ENCODE measurements around the gene MEIKIN.

The MEIKIN gene

DNA sequence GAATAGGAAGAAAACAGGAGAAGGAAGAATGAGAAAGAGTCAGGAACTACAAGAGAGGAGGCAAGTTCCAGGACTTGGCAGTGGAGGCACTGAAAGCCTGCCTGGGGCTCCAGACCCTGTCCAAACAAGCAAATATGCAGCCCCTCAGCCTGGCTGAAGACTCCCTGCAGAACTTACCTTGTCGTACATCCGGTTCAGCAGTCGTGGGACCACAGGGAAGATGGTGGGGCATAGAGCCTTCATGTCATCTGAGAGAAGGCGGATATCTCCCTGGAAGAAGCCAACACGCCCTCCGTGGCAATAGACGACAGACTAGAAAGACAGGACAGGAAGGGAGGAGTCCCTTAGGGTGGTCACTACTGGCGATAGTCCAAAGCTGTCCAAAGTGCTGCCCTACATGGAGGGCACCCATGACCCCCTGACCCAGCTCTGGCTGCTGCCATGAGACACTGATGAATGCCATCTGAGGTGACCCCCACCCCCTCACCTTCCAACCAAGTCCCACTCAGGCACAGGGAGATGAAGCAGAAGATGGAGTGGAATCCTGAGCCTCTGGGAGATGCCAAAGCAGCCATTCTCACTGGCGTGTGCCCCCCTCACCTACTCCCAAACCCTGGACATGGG, 27.7 kb upstream of the MEIKIN start:
- DNase-seq (ENCODE audit: low read depth) = no peak

GRCh38 chr5:131968396-131968954, 23.0 kb upstream of the MEIKIN start:
- DNase-seq (ENCODE audit: low read depth) = peak; percentile 18

- DNase-seq (ENCODE audit: low read depth) = no peak
These were observed 21.1 kb upstream of the MEIKIN start for GRCh38 chr5:131966551-131966950.

DNA sequence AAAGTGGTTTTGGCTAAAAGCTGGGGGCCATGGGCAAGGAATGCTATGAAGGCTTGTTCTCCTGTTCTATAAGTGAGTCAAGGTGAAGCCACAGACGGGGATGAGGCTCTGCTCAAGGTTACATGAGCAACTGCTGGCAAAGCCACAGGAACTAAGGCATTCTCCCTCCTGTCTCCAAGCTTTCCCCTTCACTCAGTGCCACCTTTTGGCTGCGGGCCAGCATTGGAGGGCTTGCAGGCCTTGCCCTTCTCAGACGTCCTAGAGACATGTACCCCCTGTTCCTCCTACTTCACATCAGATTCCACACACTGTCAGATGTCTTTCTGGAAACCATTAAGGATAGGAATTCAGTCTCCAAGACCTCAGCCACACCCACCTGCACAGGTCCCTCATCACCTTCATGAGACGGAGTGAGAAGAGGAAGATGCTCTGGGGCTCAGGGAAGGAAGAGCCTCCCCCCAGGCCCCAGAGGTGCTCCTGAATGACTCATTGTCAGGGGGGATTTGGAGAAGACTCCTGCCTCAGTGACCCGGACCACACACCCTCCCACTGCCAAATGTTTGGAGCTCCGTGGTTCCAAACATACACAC, 20.5 kb upstream of the MEIKIN start:
- no peak for DNase-seq (ENCODE audit: low read depth)

DNA sequence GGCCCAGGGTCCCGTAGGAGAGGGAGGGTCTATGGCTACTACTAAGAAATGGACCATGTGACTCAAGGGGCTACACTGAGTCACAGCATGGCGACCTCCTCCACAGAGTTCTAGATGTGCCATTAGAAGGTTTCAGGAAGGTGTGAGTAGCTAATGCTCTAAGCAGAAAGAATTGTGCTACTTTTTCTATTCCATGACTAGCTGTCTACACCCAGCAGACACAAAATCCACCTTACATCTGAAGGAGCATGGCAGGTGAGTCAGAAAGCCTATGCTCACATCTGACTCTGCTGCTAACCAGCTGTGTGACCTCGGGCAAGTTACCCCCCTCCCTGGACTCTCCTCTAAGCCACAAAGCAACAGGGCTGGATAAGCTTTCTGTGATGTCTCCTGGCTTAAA, 14.4 kb upstream of the MEIKIN start:
- no peak for DNase-seq (ENCODE audit: low read depth)

DNA sequence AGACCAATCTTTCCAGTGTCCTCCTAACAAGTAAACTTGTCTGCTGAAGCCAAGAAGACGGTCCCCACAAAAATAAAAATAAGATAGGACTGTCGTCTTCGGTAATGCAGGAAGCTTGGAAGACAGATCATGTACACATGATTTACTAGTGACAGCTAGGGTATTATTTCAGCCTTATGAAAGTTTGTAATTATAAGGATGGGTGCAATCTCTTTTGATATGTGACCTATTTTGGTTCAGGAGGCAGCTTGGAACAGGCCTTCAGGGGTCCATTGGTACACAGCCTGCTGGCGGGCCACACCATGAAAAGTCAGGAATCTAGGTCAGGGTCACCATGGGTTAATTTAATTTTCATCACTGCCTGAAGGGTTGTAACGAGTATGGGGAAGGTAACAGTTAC, 13.7 kb upstream of the MEIKIN start:
- no peak for DNase-seq (ENCODE audit: low read depth)

GRCh38 chr5:131957721-131958441, 12.4 kb upstream of the MEIKIN start:
- no peak for DNase-seq (ENCODE audit: low read depth)

DNA sequence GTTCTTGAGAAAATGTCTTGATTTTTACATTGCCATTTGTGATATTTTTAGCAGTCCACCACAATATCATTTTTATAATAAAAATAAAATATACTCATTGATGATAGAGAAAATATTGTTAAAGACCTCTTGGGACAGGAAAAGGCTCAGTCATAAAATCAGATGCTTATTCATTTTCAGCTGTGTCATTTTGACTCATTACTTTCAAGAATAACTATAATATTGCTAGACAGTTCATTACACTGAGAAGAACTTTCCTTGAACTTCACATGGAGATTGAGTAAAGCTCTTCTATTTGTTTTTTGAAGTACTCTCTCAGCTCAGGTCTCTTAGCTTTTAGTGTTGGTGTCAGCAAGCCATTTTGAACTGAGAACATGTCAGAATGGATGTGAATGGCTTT, 8.5 kb upstream of the MEIKIN start:
- DNase-seq (ENCODE audit: low read depth) = no peak

- DNase-seq (ENCODE audit: low read depth) = peak; percentile 12
These were observed 6.9 kb upstream of the MEIKIN start for GRCh38 chr5:131952301-131952857.

- no peak for DNase-seq (ENCODE audit: low read depth)
These were observed 5.2 kb upstream of the MEIKIN start for GRCh38 chr5:131950706-131951105.

- no peak for DNase-seq (ENCODE audit: low read depth)
These were observed 2.0 kb upstream of the MEIKIN start for GRCh38 chr5:131947445-131947844.

DNA sequence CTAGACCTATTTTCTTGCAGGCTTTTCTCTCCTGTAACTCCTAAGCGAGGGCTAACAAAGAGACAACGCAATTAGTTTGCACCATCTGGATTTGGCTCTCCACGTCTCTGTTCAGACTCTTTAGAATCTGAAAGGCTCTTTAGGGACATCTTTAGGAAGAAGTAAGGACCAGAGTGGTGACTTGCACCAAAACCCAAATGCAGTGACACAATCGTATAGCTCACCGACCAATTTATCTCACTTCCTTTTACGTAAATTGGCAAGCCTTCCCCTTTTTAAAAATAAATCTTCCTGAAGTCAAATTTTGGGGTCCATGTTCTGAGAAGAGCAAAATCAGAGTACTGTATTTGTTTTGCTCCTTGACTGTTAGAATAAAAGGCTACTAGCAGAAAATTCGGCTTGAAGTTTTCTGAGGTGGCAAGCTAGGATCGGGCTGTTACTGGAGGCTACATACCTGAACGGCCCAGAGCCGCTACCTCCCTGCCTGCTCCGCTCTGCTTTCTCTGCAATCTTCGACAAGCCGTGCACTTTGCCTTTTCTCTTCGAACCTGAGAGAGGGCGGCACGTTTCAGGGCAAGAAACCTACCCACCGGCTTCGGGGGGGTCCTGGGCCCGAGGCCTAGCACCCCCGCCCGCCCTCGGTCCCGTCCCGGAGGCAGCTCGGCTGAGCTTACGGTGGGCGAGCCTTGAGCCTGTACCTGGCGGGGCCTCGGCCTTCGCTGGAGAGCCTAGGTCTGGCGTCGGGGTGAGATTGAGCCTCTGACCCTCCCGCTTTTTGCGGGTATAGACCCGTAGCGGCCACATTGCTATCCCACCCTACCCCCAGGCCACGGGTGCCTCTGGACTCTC, 537 bp downstream of the MEIKIN start:
- no peak for DNase-seq (ENCODE audit: low read depth)

- no peak for DNase-seq (ENCODE audit: low read depth)
These were observed 1.5 kb downstream of the MEIKIN start for GRCh38 chr5:131943916-131944315.

DNA sequence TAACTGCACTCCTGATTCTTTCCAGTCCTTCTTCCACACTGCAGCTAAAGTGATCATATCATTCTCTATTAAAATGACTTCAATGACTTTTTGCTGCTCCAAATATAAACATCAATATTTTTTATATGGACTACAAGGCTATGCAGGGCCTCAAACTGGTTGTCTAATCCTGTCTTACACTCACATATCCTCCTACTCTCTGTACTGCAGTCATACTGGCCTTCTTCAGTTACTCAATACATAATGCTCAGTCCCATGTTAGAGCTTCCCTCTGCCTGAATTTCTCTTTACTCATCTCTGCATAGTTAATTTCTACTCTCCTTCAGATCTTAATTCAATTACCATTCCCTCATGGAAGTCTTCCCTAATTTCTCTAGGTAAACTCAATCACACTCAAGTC, 3.4 kb downstream of the MEIKIN start:
- no peak for DNase-seq (ENCODE audit: low read depth)

- DNase-seq (ENCODE audit: low read depth) = no peak
These were observed 5.6 kb downstream of the MEIKIN start for GRCh38 chr5:131939690-131940345.

DNA sequence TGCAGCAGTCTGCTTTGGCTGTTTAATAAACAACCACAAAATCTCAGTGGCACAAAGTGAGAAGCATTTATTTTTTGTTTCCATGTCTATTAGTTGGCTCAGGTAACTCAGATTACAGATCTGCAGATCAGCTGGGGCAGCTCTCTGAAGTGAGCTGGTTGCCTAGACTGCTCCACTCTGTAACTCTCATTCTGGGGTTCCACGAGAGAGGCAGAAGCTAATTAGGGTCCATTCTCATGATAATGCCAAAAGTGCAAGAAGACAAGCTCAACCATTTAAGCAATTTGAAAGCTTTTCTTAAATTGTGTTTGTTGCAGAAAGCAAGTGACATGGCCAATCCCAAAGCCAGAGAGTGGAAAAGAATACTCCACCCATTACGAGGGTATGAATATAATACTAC, 13.2 kb downstream of the MEIKIN start:
- no peak for DNase-seq (ENCODE audit: low read depth)

DNA sequence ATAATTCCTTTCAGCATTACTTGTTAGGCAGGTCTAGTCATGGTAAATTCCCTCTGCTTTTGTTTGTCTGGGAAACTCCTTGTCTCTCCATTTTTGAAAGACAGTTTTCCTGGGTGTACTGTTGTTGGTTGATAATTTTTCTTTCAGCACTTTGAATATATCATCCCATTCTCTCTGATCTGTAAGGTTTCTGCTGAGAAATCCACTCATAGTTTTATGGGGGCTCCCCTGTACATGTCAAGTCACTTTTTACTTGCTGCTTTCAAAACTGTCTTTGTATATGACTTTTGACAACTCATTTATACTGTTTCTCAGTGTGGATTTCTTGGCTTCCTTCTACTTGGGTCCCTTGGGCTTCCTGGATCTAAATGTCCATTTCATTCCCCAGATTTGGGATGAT, 16.5 kb downstream of the MEIKIN start:
- no peak for DNase-seq (ENCODE audit: low read depth)

- no peak for DNase-seq (ENCODE audit: low read depth)
These were observed 19.3 kb downstream of the MEIKIN start for GRCh38 chr5:131926168-131926567.

DNA sequence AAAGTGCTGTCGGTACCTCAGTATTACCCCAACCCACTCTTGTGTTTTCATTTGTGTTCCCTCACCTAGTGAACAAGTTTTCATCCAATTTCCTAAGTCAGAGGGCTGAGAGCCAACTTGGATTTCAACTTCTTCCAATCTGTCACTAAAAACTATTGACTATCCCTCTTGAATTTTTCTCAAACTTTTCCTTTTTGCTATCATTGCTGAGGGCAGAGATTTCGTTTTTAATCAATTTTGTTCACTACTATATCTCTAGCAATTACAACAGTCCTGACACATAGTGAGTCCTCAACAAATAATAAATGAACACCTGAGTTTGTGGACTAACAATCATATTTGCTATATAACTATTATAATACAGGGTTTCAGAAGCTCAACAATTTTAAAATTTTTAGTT, 29.0 kb downstream of the MEIKIN start:
- no peak for DNase-seq (ENCODE audit: low read depth)

- DNase-seq (ENCODE audit: low read depth) = no peak
These were observed 31.0 kb downstream of the MEIKIN start for GRCh38 chr5:131914472-131914871.

DNA sequence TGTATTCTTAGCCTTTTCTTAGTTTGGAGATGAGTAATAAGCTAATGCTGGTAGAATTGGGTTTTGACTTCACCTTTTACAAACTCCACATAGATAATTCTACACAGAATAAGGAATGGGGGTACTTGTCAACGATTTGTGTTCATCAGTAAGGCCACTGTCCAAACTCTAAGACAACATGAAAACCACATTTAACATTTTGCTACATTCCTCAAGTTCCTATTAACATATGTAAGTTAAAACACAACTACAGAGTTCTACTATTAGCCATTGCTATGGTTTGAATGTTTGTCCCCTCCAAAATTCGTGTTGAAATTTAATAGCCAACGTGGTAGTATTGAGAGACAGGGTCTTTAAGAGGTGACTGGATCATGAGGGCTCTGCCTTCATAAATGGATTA, 31.9 kb downstream of the MEIKIN start:
- no peak for DNase-seq (ENCODE audit: low read depth)

DNA sequence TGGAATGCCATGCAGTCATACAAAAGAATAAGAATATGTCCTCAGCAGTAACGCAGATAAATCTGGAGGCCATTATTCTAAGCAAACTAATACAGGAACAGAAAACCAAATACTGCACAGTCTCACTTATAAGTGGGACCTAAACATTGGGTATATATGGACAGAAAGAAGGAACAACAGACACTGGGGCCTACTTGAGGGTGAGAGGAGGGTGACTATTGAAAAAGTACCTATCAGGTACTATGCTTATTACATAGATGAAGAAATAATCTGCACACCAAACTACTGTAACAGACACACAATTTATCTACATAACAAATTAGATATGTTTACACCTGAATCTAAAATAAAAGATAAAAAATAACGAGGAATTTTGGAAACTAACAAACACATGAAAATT, 38.8 kb downstream of the MEIKIN start:
- no peak for DNase-seq (ENCODE audit: low read depth)

Data from iris pigment epithelial cell (primary cell).